ENCODE results near the gene TOB1. TPM values are rescaled to one million over a fixed set of nuclear protein-coding genes. Genes with fewer than 3 reads are reported as not detected.

The TOB1 gene
- total RNA-seq, 2 experiments from 2014 or later, result 15.2 to 26.4 TPM

- intact Hi-C loops (cut with micrococcal nuclease; ENCODE audit: unreplicated experiment), result no loop called here
- no peak for TF ChIP-seq CTCF (conservative IDR thresholded peaks at IDR 0.05; ENCODE audit: low read length)
- no peak for TF ChIP-seq EZH2phosphoT487 (IDR thresholded peaks at IDR 0.05; ENCODE audit: borderline replicate concordance, low read depth, low read length)
- Histone ChIP-seq H3K36me3 (ENCODE audit: insufficient read depth, low read length) (no peaks in the 10 kb centered on the region), H3K9me2 (ENCODE audit: insufficient read depth, low read length) (no peaks in the 10 kb centered on the region), H3K4me1 (ENCODE audit: insufficient read depth, low read length, poor library complexity, severe bottlenecking) (peaks cover 17% of the 10 kb centered on the region), H3K79me2 (ENCODE audit: insufficient read depth, low read depth, low read length) (no peaks in the 10 kb centered on the region), H3K4me3 (ENCODE audit: low read depth, low read length, poor library complexity, severe bottlenecking) (no peak overlapping the region), H3K9me3 (ENCODE audit: low read length) (no peaks in the 10 kb centered on the region), H4K20me1 (ENCODE audit: insufficient read depth, low read length) (no peaks in the 10 kb centered on the region), H2AFZ (ENCODE audit: low read length) (peak overlapping the region; percentile 51), H3K4me2 (ENCODE audit: low read length) (peak overlapping the region; percentile 42), H3K27ac (ENCODE audit: low read depth, low read length, poor library complexity, severe bottlenecking) (peak overlapping the region; percentile 37)
- POLR2A ChIA-PET, result interaction anchor here (0.5 to 1.7 kb wide), 5 partner anchors 19 to 136 kb away, joined by 3 to 4 read pairs (median 4); no protein-coding TSS in a partner anchor
- no TSS peak for BruUV-seq (replicated peaks)
- CTCF ChIA-PET (ENCODE audit: unreplicated experiment), result interaction anchor here (0.5 kb wide), 1 partner anchor 281 kb away, joined by 6 read pairs; no protein-coding TSS in a partner anchor
- DNase-seq (ENCODE audit: low spot score), result peak; percentile 34
Observed at GRCh38 chr17:50828508-50829170, 37.5 kb downstream of the TOB1 start.

- TF ChIP-seq CTCF (conservative IDR thresholded peaks at IDR 0.05; ENCODE audit: low read length) (no peak), EZH2phosphoT487 (IDR thresholded peaks at IDR 0.05; ENCODE audit: borderline replicate concordance, low read depth, low read length) (no peak)
- CTCF ChIA-PET (ENCODE audit: unreplicated experiment), result no interaction called here
- Histone ChIP-seq H3K9me2 (ENCODE audit: insufficient read depth, low read length) (no peaks in the 10 kb centered on the region), H3K4me3 (ENCODE audit: low read depth, low read length, poor library complexity, severe bottlenecking) (no peak overlapping the region), H3K4me2 (ENCODE audit: low read length) (no peak overlapping the region), H3K27ac (ENCODE audit: low read depth, low read length, poor library complexity, severe bottlenecking) (no peak overlapping the region), H3K4me1 (ENCODE audit: insufficient read depth, low read length, poor library complexity, severe bottlenecking) (peaks cover 17% of the 10 kb centered on the region), H2AFZ (ENCODE audit: low read length) (no peak overlapping the region), H3K36me3 (ENCODE audit: insufficient read depth, low read length) (no peaks in the 10 kb centered on the region), H3K79me2 (ENCODE audit: insufficient read depth, low read depth, low read length) (no peaks in the 10 kb centered on the region), H4K20me1 (ENCODE audit: insufficient read depth, low read length) (no peaks in the 10 kb centered on the region), H3K9me3 (ENCODE audit: low read length) (no peaks in the 10 kb centered on the region)
- DNase-seq (ENCODE audit: low spot score), result no peak
- no TSS peak for BruUV-seq (replicated peaks)
- POLR2A ChIA-PET, result no interaction called here
- intact Hi-C loops (cut with micrococcal nuclease; ENCODE audit: unreplicated experiment), result no loop called here
Observed at GRCh38 chr17:50825188-50825587, 41.0 kb downstream of the TOB1 start.

- H3K9me3 ChIP-seq (ENCODE audit: low read length), result no peaks in the 10 kb centered on the region
- no peaks in the 10 kb centered on the region for H3K36me3 ChIP-seq (ENCODE audit: insufficient read depth, low read length)
- no peaks in the 10 kb centered on the region for H3K79me2 ChIP-seq (ENCODE audit: insufficient read depth, low read depth, low read length)
- ChIA-PET POLR2A (no interaction called here), CTCF (ENCODE audit: unreplicated experiment) (no interaction called here)
- no peak for DNase-seq (ENCODE audit: low spot score)
- TF ChIP-seq EZH2phosphoT487 (IDR thresholded peaks at IDR 0.05; ENCODE audit: borderline replicate concordance, low read depth, low read length) (no peak), CTCF (conservative IDR thresholded peaks at IDR 0.05; ENCODE audit: low read length) (no peak)
- H2AFZ ChIP-seq (ENCODE audit: low read length), result no peak overlapping the region
- no peaks in the 10 kb centered on the region for H4K20me1 ChIP-seq (ENCODE audit: insufficient read depth, low read length)
- H3K4me3 ChIP-seq (ENCODE audit: low read depth, low read length, poor library complexity, severe bottlenecking), result no peak overlapping the region
- no peak overlapping the region for H3K27ac ChIP-seq (ENCODE audit: low read depth, low read length, poor library complexity, severe bottlenecking)
- no peaks in the 10 kb centered on the region for H3K9me2 ChIP-seq (ENCODE audit: insufficient read depth, low read length)
- no TSS peak for BruUV-seq (replicated peaks)
- H3K4me2 ChIP-seq (ENCODE audit: low read length), result no peak overlapping the region
- H3K4me1 ChIP-seq (ENCODE audit: insufficient read depth, low read length, poor library complexity, severe bottlenecking), result peaks cover 15% of the 10 kb centered on the region
- intact Hi-C loops (cut with micrococcal nuclease; ENCODE audit: unreplicated experiment), result loop anchor here (5.0 kb wide), 1 partner anchor 42 kb away; no protein-coding TSS in a partner anchor
Observed at GRCh38 chr17:50824429-50824828, 41.7 kb downstream of the TOB1 start.
